Heart right ventricle (tissue), 16 donors: ENCODE results near the gene FBP1. TPM values are rescaled to one million over a fixed set of nuclear protein-coding genes. Genes with fewer than 3 reads are reported as not detected.

Experiments
- ATAC-seq, 8 donors: fragments of 200-7000 bp; cut with Tn5 transposase; one replicate each; pipeline ENCODE4 v1.9.1; 2020; ENCODE audit warnings: mild to moderate bottlenecking in 8 of 8, moderate library complexity in 8 of 8, moderate number of reproducible peaks in 1 of 8
- DNase-seq, 2 donors: peaks; one replicate each; pipeline ENCODE4 v3.0.0-alpha.2; 2020
- H3K27ac ChIP-seq, 10 donors: fragments of 200-600 bp; sonication (generic) in 2 of 10; one replicate each; pipeline versions ENCODE4 v1.5.0 to v1.8.0; 2020 to 2022; ENCODE audit warnings: mild to moderate bottlenecking in 3 of 10
- H3K27me3 ChIP-seq, 7 donors: fragments of 200-600 bp; one replicate each; pipeline ENCODE4 v1.8.0; 2021 to 2022; ENCODE audit warnings: mild to moderate bottlenecking in 2 of 7
- H3K36me3 ChIP-seq, 9 donors: fragments of 200-600 bp; sonication (generic) in 1 of 9; one replicate each; pipeline versions ENCODE4 v1.5.0 to v1.8.0; 2020 to 2022; ENCODE audit warnings: mild to moderate bottlenecking in 2 of 9
- H3K4me1 ChIP-seq, 9 donors: fragments of 200-600 bp; sonication (generic) in 1 of 9; one replicate each; pipeline versions ENCODE4 v1.5.0 to v1.8.0; 2020 to 2022; ENCODE audit warnings: mild to moderate bottlenecking in 4 of 9
- H3K4me3 ChIP-seq, 10 donors: fragments of 200-600 bp; sonication (generic) in 2 of 10; one replicate each; pipeline versions ENCODE4 v1.5.0 to v1.8.0; 2020 to 2022; ENCODE audit warnings: mild to moderate bottlenecking in 7 of 10, moderate library complexity in 2 of 10
- H3K9me3 ChIP-seq, 11 donors: fragments of 200-600 bp in 10 of 11; sonication (generic) in 2 of 11; one replicate each; pipeline versions ENCODE4 v1.5.0 to v1.8.0; 2013 to 2022; ENCODE audit warnings: mild to moderate bottlenecking in 2 of 11, control low read depth in 1 of 11, moderate library complexity in 1 of 11
- WGBS, 2 donors: extraction: QIAGEN DNeasy Blood & Tissue Kit; methylation state at CpG; one replicate each; pipeline ENCODE4 v1.1.7; 2013; ENCODE audit warnings: inconsistent platforms in 1 of 2; 5-methylcytosine and 5-hydroxymethylcytosine counted together
- intact Hi-C, 10 donors: fragments of 100-400 bp; cut with DNase I; formaldehyde crosslinking; loops; one replicate each; pipeline versions ENCODE4 v1.11.1 to v1.14.2; 2022
- polyA plus RNA-seq, 2 donors: library from polyadenylated mRNA; stranded (reverse); fragments of 200-250 nt; gene quantifications; one replicate each; pipeline ENCODE4 v1.2.3, GENCODE V29; 2013
- total RNA-seq, 10 donors: library from RNA; stranded (reverse); fragmentation: NEBNext Ultra II Directional in 3 of 10; extraction: Animal tissue kit (Norgen Biotek cat#: 25700) in 3 of 10; gene quantifications; one replicate each; pipeline versions ENCODE4 v1.2.1 to v1.2.4, GENCODE V29; 2021 to 2023
- TF ChIP-seq, protein P1 (sequence below), 9 donors: fragments of 200-600 bp; sonication (generic) in 2 of 9; IDR thresholded peaks; one replicate each; pipeline versions ENCODE4 v1.5.0 to v1.8.0; 2021 to 2022; ENCODE audit warnings: antibody characterized with exemption in 9 of 9, mild to moderate bottlenecking in 5 of 9, moderate library complexity in 1 of 9
- donor health status: Arrhythmogenic right ventricular cardiomyopathy.
- donor health status: ischemic (EF 13 %, LVEDD 7.1; RV severe dilation, severe dysfunction).
- donor health status: healthy with polysubstance abuse.
- donor health status: DM: no; HTN: yes; CAD: no.
- donor health status: DM: no; HTN: no; CAD: no.
- donor health status: ischemic (EF 25% LVEDD 6.9; RV normal size, moderate dysfunction).
- donor health status: ischemic (EF 25% LVEDD 5.7; RV mildly dilated, moderate dysfunction).
- donor health status: healthy.
- donor health status: DM: yes; HTN: yes; CAD: no.
- donor health status: Ischemic cardiomyopathy.
- donor health status: ischemic (EF 35%, LVEDD 5.7; RV mildly dilated, moderate dysfunction).
- donor health status: nonischemic (EF 11% LVEDD 7.7; RV severe dilation, severe dysfunction).
- donor health status: DM: yes; HTN: yes; CAD: no.
- donor health status: PGD.
- donor health status: ischemic (EF 29% LVEDD 5.4; RV normal size, mild dysfunction).
- donor health status: nonischemic (EF 23%, LVEDD 6.1; RV moderate dilation, normal function).

FBP1 gene
- total and polyA plus RNA-seq, 12 donors = 0.16 to 9.7 (median 0.57) TPM

DNA sequence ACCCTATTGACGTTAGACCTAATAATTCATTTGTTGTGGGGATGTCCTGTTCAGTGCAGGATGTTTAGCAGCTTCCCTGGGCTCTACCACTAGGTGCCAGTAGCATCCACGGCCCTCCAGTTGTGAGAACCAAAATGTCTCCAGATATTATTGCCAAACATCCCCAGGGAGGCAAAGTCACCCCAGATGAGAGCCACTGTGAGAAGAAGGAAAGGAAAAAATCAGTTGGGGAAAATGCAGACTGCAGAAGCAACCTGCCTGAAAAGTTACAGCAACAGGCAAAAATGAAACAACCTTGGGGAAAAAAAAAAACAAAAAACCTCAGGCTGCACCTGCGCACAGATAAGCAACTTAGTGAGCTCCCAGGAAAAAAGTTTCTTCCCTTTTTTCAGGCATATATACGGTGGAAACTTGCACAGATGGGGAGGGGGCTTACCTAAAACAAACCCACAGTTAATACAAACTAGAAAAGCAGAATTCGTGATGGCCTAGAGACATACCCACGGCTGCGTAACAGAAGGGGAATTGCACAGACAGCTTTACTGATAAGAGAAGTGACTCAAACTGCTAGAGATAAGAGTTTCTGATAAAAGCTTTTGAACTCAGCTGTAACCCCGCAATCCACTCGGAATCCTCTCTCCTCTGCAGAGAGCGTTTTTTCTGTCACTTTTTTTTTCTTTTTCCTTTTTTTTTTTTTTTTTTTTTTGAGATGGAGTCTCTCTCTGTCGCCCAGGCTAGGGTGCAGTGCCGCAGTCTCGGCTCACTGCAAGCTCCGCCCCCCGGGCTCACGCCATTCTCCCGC lies 29.8 kb upstream of the FBP1 start:
- ATAC-seq = peak; percentile 51 to 93 (median 89)
- H3K9me3 ChIP-seq = no peaks in the 10 kb centered on the region
- DNase-seq = peak; percentile 37 to 55
- TF ChIP-seq, protein P1, sequence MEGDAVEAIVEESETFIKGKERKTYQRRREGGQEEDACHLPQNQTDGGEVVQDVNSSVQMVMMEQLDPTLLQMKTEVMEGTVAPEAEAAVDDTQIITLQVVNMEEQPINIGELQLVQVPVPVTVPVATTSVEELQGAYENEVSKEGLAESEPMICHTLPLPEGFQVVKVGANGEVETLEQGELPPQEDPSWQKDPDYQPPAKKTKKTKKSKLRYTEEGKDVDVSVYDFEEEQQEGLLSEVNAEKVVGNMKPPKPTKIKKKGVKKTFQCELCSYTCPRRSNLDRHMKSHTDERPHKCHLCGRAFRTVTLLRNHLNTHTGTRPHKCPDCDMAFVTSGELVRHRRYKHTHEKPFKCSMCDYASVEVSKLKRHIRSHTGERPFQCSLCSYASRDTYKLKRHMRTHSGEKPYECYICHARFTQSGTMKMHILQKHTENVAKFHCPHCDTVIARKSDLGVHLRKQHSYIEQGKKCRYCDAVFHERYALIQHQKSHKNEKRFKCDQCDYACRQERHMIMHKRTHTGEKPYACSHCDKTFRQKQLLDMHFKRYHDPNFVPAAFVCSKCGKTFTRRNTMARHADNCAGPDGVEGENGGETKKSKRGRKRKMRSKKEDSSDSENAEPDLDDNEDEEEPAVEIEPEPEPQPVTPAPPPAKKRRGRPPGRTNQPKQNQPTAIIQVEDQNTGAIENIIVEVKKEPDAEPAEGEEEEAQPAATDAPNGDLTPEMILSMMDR (IDR thresholded peaks at IDR 0.05) = peak; percentile 55 to 87 (median 75)
- no peaks in the 10 kb centered on the region for H3K36me3 ChIP-seq
- intact Hi-C loops = loop anchor here in 1 of 10 donors (5.0 kb wide), 1 partner anchor 463 kb away; no protein-coding TSS in a partner anchor
- WGBS, 2 donors = 23 to 28% methylated on average over 17 of the region's 17 CpGs
- peaks cover 0 to 6% (median 0%) of the 10 kb centered on the region in 7 donors for H3K27me3 ChIP-seq
- peak overlapping the region in 1 of 10 donors; percentile 32 for H3K27ac ChIP-seq
- H3K4me3 ChIP-seq = peak overlapping the region in 8 of 10 donors; percentile 25 to 50 (median 41)
- H3K4me1 ChIP-seq = peaks cover 0 to 12% (median 7%) of the 10 kb centered on the region in 9 donors

DNA sequence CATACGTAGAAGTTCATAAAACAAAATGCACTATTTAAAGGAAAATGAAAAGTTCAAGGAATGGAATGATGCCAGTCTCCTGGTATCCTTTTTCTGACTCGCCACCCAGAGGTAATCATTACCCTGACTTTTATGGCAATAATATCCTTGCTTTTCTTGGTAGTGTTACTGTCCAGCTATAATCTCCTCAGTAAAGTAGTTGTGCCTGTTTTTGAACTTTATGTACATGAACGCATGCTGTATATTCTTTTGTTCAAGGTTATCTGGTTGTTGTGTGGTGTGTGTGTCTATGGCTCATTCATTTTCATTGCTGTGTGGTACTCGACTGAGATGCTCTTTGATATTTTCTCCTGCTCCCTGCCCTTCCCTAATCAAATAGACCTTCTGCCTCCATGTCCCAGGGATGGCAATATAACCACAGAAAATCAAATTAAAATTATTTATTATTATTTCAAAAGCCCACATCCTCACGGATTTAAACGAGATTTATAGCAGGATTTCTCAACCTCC lies 29.2 kb upstream of the FBP1 start:
- H3K36me3 ChIP-seq = no peaks in the 10 kb centered on the region
- DNase-seq (no peak), ATAC-seq (no peak)
- H3K27ac ChIP-seq = peak overlapping the region in 1 of 10 donors; percentile 11
- no peaks in the 10 kb centered on the region for H3K9me3 ChIP-seq
- H3K4me3 ChIP-seq = no peak overlapping the region
- intact Hi-C loops = loop anchor here in 1 of 10 donors (5.0 kb wide), 1 partner anchor 464 kb away; no protein-coding TSS in a partner anchor
- 55 to 61% methylated on average over 6 of the region's 6 CpGs for WGBS, 2 donors
- TF ChIP-seq, protein P1 (IDR thresholded peaks at IDR 0.05) = no peak
- peaks cover 0 to 12% (median 7%) of the 10 kb centered on the region in 9 donors for H3K4me1 ChIP-seq
- H3K27me3 ChIP-seq = peaks cover 0 to 6% (median 0%) of the 10 kb centered on the region in 7 donors

DNA sequence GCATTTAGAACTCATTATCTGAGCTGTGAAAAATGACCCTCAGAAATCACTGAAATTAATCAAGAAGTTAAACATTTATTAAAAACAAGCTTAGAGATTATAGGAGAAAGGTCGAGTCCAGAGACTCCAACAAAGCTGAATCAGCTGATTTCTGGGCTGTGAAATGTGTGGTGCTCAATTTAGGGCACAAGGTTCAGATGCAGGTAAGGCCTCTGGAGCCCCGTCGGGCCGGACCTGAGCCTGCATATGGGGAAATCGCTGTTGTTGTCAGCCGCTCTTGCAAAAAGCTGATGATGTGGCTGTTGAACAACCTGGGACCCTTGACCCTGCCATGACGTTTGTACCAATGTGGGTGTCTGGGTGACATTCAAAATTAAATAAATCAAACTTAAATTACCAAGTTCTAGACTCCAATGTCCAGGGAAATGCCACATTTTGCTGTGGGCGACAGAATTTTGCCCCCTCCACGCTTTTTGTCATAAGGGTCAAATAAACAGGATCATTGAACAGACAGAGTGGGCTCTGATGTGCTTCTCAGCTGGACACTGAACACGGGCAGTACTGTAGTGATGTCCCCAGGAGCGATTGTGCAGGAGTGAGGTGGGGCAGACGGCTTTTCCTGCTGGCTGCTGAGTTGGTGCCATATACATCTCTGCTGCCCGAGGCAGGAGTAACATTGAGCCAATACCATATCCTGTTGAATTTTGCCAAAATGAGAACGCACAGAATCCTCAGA lies 27.2 kb upstream of the FBP1 start:
- Histone ChIP-seq H3K27ac (no peak overlapping the region), H3K27me3 (peaks cover 0 to 6% (median 0%) of the 10 kb centered on the region in 7 donors), H3K4me1 (peaks cover 0 to 12% (median 7%) of the 10 kb centered on the region in 9 donors), H3K9me3 (no peaks in the 10 kb centered on the region), H3K36me3 (no peaks in the 10 kb centered on the region), H3K4me3 (no peak overlapping the region)
- TF ChIP-seq, protein P1 (IDR thresholded peaks at IDR 0.05) = no peak
- intact Hi-C loops = loop anchor here in 1 of 10 donors (5.0 kb wide), 1 partner anchor 466 kb away; no protein-coding TSS in a partner anchor
- WGBS, 2 donors = 79 to 85% methylated on average over 14 of the region's 14 CpGs
- ATAC-seq (no peak), DNase-seq (no peak)

DNA sequence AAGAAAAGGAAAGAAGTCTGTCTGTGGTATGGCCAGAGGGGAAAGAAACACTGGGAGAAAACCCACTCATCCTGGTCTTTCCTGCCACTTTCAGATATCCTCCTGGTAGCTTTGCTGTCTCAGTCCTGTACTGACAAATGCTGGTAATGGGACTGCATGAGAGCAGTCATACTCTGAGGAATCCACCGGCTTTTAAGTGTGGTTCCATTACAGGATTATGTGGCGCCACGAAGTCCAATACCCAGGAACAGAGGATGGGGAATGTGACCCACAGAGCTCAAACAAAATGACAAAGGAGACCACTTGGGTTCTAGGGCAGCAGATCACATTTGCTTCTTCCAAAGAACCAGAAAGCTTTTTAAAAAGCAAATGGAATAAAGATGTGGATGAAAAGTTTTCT lies 26.3 kb upstream of the FBP1 start:
- Histone ChIP-seq H3K27me3 (peaks cover 0 to 6% (median 0%) of the 10 kb centered on the region in 7 donors), H3K4me1 (peaks cover 0 to 12% (median 7%) of the 10 kb centered on the region in 9 donors), H3K9me3 (no peaks in the 10 kb centered on the region), H3K27ac (no peak overlapping the region), H3K36me3 (no peaks in the 10 kb centered on the region), H3K4me3 (no peak overlapping the region)
- TF ChIP-seq, protein P1 (IDR thresholded peaks at IDR 0.05) = no peak
- intact Hi-C loops = loop anchor here in 1 of 10 donors (5.0 kb wide), 1 partner anchor 467 kb away; no protein-coding TSS in a partner anchor
- no peak for DNase-seq
- no peak for ATAC-seq
- 87 to 88% methylated on average over 3 of the region's 3 CpGs for WGBS, 2 donors
